K562 (cell line): Measurements from ENCODE around the gene FST. TPM values are rescaled to one million over a fixed set of nuclear protein-coding genes. Genes with fewer than 3 reads are reported as not detected.

ENCODE experiments used
- ATAC-seq: fragments of 200-7000 bp; cut with Tn5 transposase; 3 replicates; pipeline ENCODE4 v1.9.1; 2020; ENCODE audit warnings: moderate library complexity
- BruUV-seq: library from RNA; stranded (reverse); fragments of 400-500 nt; replicated peaks from 2 replicates; lab custom pipeline; 2021; lab: Mats Ljungman, UMichigan
- CTCF ChIA-PET: fragments of 300-600 bp; formaldehyde crosslinking; extraction: SDS; loops from one replicate; lab custom pipeline; 2021; ENCODE audit warnings: low intra/inter-chr PET ratio; lab: Yijun Ruan, JAX
- POLR2A ChIA-PET: fragments of 300-600, 350-650 bp; sonication (Branson Sonifier 250); formaldehyde crosslinking; extraction: SDS; loops from one replicate; lab custom pipeline; 2021; ENCODE audit warnings: antibody characterized with exemption, inconsistent platforms; lab: Yijun Ruan, JAX
- DNase-seq, 4 experiments: peaks; one replicate each; pipeline versions ENCODE4 v3.0.0 to v3.0.0-alpha.2; 2011 to 2018; ENCODE audit warnings: low spot score in 3 of 4, mixed read lengths in 3 of 4; ENCODE audit errors: extremely low read depth in 1 of 4
- FAIRE-seq: peaks from 2 replicates; lab custom pipeline; 2011; peaks lifted over from hg19 to GRCh38; lab: Jason Lieb, UNC
- H2AFZ ChIP-seq: 2 replicates; pipeline ENCODE4 v1.6.0; 2011; ENCODE audit warnings: low read depth, low read length, control low read depth, inconsistent platforms
- H3K27ac ChIP-seq: fragments of 200-600 bp; 3 replicates; pipeline ENCODE4 v1.8.0; 2011; ENCODE audit warnings: low read depth, mild to moderate bottlenecking, control low read depth, inconsistent platforms, low read length, moderate library complexity, mixed read lengths; ENCODE audit errors: extremely low read depth
- H3K27me3 ChIP-seq, 2 experiments: fragments of 300-600 bp in 1 of 2; 2 replicates in 1 of 2; 3 replicates in 1 of 2; pipeline versions ENCODE4 v1.6.0 to v1.8.0; 2011; ENCODE audit warnings: inconsistent platforms in 2 of 2, low read length in 2 of 2, mild to moderate bottlenecking in 1 of 2, mixed read lengths in 1 of 2, moderate library complexity in 1 of 2; ENCODE audit not compliant: control insufficient read depth in 2 of 2, insufficient read depth in 2 of 2
- H3K36me3 ChIP-seq: fragments of 300-600 bp; 3 replicates; pipeline ENCODE4 v1.8.0; 2011; ENCODE audit warnings: mild to moderate bottlenecking, low read length, inconsistent platforms; ENCODE audit not compliant: control insufficient read depth, insufficient read depth
- H3K4me1 ChIP-seq, 2 experiments: fragments of 200-600 bp in 1 of 2; replicated peaks in 1 of 2; 2 replicates in 1 of 2; 3 replicates in 1 of 2; pipeline versions ENCODE4 v1.5.1 to v1.8.0; 2011; ENCODE audit warnings: inconsistent platforms in 2 of 2, low read length in 2 of 2, mild to moderate bottlenecking in 1 of 2, mixed read lengths in 1 of 2, moderate library complexity in 1 of 2; ENCODE audit not compliant: control insufficient read depth in 2 of 2, insufficient read depth in 2 of 2
- H3K4me2 ChIP-seq: 2 replicates; pipeline ENCODE4 v1.6.1; 2011; ENCODE audit warnings: low read length, control low read depth, inconsistent platforms, mixed read lengths; ENCODE audit not compliant: insufficient read depth
- H3K4me3 ChIP-seq: fragments of 200-600 bp; sonication (generic), shearing (Covaris generic); 2 replicates; pipeline ENCODE4 v1.5.1; 2016; ENCODE audit warnings: control low read depth, inconsistent platforms
- H3K79me2 ChIP-seq: fragments of 200-600 bp; 3 replicates; pipeline ENCODE4 v1.8.0; 2011; ENCODE audit warnings: low read length, inconsistent platforms; ENCODE audit not compliant: control insufficient read depth, insufficient read depth
- H3K9ac ChIP-seq, 2 experiments: 2 replicates each; pipeline versions ENCODE4 v1.6.0 to v1.6.1; 2011; ENCODE audit warnings: low read depth in 2 of 2, low read length in 2 of 2, control low read depth in 1 of 2, inconsistent platforms in 1 of 2, mild to moderate bottlenecking in 1 of 2, mixed read lengths in 1 of 2; ENCODE audit not compliant: insufficient read depth in 1 of 2
- H3K9me1 ChIP-seq: one replicate; pipeline ENCODE4 v1.6.0; 2011; ENCODE audit warnings: inconsistent platforms, mild to moderate bottlenecking, low read length, moderate library complexity; ENCODE audit not compliant: control insufficient read depth, insufficient read depth
- H3K9me3 ChIP-seq: replicated peaks from 2 replicates; pipeline ENCODE4 v1.5.1; 2011; ENCODE audit warnings: low read depth, low read length, inconsistent platforms; ENCODE audit not compliant: control insufficient read depth, insufficient read depth
- H4K20me1 ChIP-seq: replicated peaks from 2 replicates; pipeline ENCODE4 v1.6.1; 2011; ENCODE audit warnings: low read length, inconsistent platforms, mixed read lengths; ENCODE audit not compliant: control insufficient read depth, insufficient read depth
- ATF6 ChIP-seq: sonication (generic); formaldehyde crosslinking; IDR thresholded peaks from 2 replicates; pipeline ENCODE4 v1.4.0; 2020; ENCODE audit warnings: mild to moderate bottlenecking, missing genetic modification reagents
- CC2D1A ChIP-seq: fragments of 450-650 bp; IDR thresholded peaks from 2 replicates; pipeline ENCODE4 v1.6.1; 2017; ENCODE audit warnings: mild to moderate bottlenecking
- CTCF ChIP-seq, 3 experiments: IDR thresholded peaks in 2 of 3; conservative IDR thresholded peaks in 1 of 3; 2 replicates each; pipeline ENCODE4 v1.5.1; 2011 to 2012; ENCODE audit warnings: low read length in 3 of 3, mild to moderate bottlenecking in 3 of 3, control low read depth in 2 of 3, improper control_type of control experiment in 1 of 3, inconsistent platforms in 1 of 3, low read depth in 1 of 3, mixed read lengths in 1 of 3, moderate library complexity in 1 of 3; ENCODE audit not compliant: insufficient read depth in 2 of 3
- FOXJ3 ChIP-seq: sonication (generic); formaldehyde crosslinking; IDR thresholded peaks from 2 replicates; pipeline ENCODE4 v1.4.0; 2020; ENCODE audit warnings: mild to moderate bottlenecking, missing genetic modification reagents
- GATA2 ChIP-seq: sonication (generic); formaldehyde crosslinking; IDR thresholded peaks from 2 replicates; pipeline ENCODE4 v1.4.0; 2020; ENCODE audit warnings: mild to moderate bottlenecking, missing genetic modification reagents
- HNRNPL ChIP-seq: fragments of 200-400 bp; formaldehyde crosslinking; IDR thresholded peaks from 2 replicates; pipeline ENCODE4 v1.6.1; 2017; ENCODE audit warnings: low read depth, mild to moderate bottlenecking, low read length
- MCM2 ChIP-seq: fragments of 450-650 bp; IDR thresholded peaks from 2 replicates; pipeline ENCODE4 v1.6.1; 2017; ENCODE audit warnings: low read depth, mild to moderate bottlenecking
- MLX ChIP-seq, 2 experiments: fragments of 450-650 bp in 1 of 2; sonication (generic) in 1 of 2; formaldehyde crosslinking; conservative IDR thresholded peaks; 2 replicates each; pipeline versions ENCODE4 v1.4.0 to v1.8.1; 2020 to 2022; ENCODE audit warnings: mild to moderate bottlenecking in 1 of 2, missing genetic modification reagents in 1 of 2
- RBM22 ChIP-seq: fragments of 200-400 bp; formaldehyde crosslinking; IDR thresholded peaks from 2 replicates; pipeline ENCODE4 v1.6.1; 2018; ENCODE audit warnings: low read length, low read depth; ENCODE audit not compliant: poor library complexity, severe bottlenecking
- SRSF3 ChIP-seq: fragments of 200-400 bp; formaldehyde crosslinking; IDR thresholded peaks from 2 replicates; pipeline ENCODE4 v1.6.1; 2016; ENCODE audit warnings: mild to moderate bottlenecking, low read length, moderate library complexity; ENCODE audit not compliant: insufficient read depth
- ZEB2 ChIP-seq: fragments of 450-650 bp; IDR thresholded peaks from 2 replicates; pipeline ENCODE4 v1.6.1; 2016
- ZNF140 ChIP-seq: fragments of 250-450 bp; sonication (Bioruptor Pico); IDR thresholded peaks from 2 replicates; pipeline ENCODE4 v1.8.0; 2021; ENCODE audit warnings: moderate library complexity, mild to moderate bottlenecking, inconsistent platforms
- ZNF316 ChIP-seq: fragments of 450-650 bp; IDR thresholded peaks from 2 replicates; pipeline ENCODE4 v1.6.1; 2016
- ZNF347 ChIP-seq: fragments of 450-650 bp; formaldehyde crosslinking; IDR thresholded peaks from 2 replicates; pipeline ENCODE4 v1.4.0; 2020; ENCODE audit warnings: low read depth, mild to moderate bottlenecking, moderate library complexity
- ZNF436 ChIP-seq: fragments of 250-450, 450-650 bp; sonication (Bioruptor Pico); formaldehyde crosslinking; IDR thresholded peaks from 2 replicates; pipeline ENCODE4 v1.7.0; 2020; ENCODE audit warnings: mild to moderate bottlenecking
- WGBS: fragments of 100-300 bp; shearing (Covaris generic); methylation state at CpG from one replicate; pipeline ENCODE4 v1.1.6; 2016; ENCODE audit warnings: low coverage, mixed read lengths; ENCODE audit not compliant: insufficient coverage; ENCODE audit errors: missing lambda C conversion rate; 5-methylcytosine and 5-hydroxymethylcytosine counted together
- in situ Hi-C: fragments of 300-500 bp; cut with MboI; formaldehyde crosslinking; loops from 4 replicates; pipeline ENCODE4 v1.15.0; 2018; ENCODE audit warnings: inconsistent platforms, mixed read lengths
- intact Hi-C: fragments of 100-400 bp; cut with micrococcal nuclease; formaldehyde crosslinking; loops from 2 replicates; pipeline ENCODE4 v1.14.2; 2022
- polyA plus RNA-seq, 8 experiments: library from polyadenylated mRNA; depleted of rRNA in 4 of 8; stranded (reverse) in 5 of 8; unstranded in 3 of 8; fragments of >200 nt; fragmentation: Nextera tagmentation in 2 of 8; fragmentation: Illumina TruSeq in 1 of 8; extraction: Ambion mirVana in 2 of 8; extraction: Trizol in 1 of 8; gene quantifications; 2 replicates each; pipeline versions ENCODE4 v1.2.1 to v1.2.3, GENCODE V29; 2011 to 2014; ENCODE audit warnings: inconsistent platforms in 1 of 8, missing spikeins in 1 of 8
- total RNA-seq, 7 experiments: library from RNA; depleted of rRNA in 6 of 7; stranded (reverse); fragments of >200 nt in 6 of 7; fragmentation: Illumina TruSeq in 2 of 7; extraction: Trizol in 2 of 7; gene quantifications; 2 replicates each; pipeline versions ENCODE4 v1.2.1 to v1.2.3, GENCODE V29; 2011 to 2021; ENCODE audit warnings: low replicate concordance in 1 of 7

The FST gene
- total and polyA plus RNA-seq, 9 of the 15 experiments (the other 6 are each of a cell fraction or from before 2014, with no cell fraction given), result 0.03 to 0.27 TPM; not detected in 7

GRCh38 chr5:53482717-53483638, 2.5 kb downstream of the FST start (continued):
- TF ChIP-seq CTCF (IDR thresholded peaks at IDR 0.05 in 2 of 3, conservative IDR thresholded peaks at IDR 0.05 in 1 of 3; ENCODE audit: insufficient read depth in 2 of 3, low read depth in 1 of 3, low read length in 3 of 3) (peak; percentile 20 to 48 (median 35); a peak in 5 of 6 replicates), FOXJ3 (CRISPR knock-in tag) (no peak)

GRCh38 chr5:53487436-53487835, 7.0 kb downstream of the FST start:
- peaks cover 0 to 5% of the 10 kb centered on the region in 2 experiments; a peak in 2 of 5 replicates for H3K4me1 ChIP-seq
- H3K79me2 ChIP-seq, result no peaks in the 10 kb centered on the region
- intact Hi-C loops, result no loop called here
- peaks cover 6% of the 10 kb centered on the region; the same call in 1 of the 2 replicates for H4K20me1 ChIP-seq
- ATAC-seq (no peak), FAIRE-seq (no peak), DNase-seq (no peak)
- 0% methylated on average over 1 of the region's 1 CpG for WGBS
- no peak overlapping the region for H3K9ac ChIP-seq
- POLR2A ChIA-PET, result no interaction called here
- H3K36me3 ChIP-seq, result no peaks in the 10 kb centered on the region
- no peak overlapping the region for H2AFZ ChIP-seq
- no peaks in the 10 kb centered on the region for H3K9me1 ChIP-seq
- peaks cover 18 to 24% of the 10 kb centered on the region in 2 experiments for H3K27me3 ChIP-seq
- H3K9me3 ChIP-seq, result no peaks in the 10 kb centered on the region
- no peak overlapping the region for H3K4me2 ChIP-seq
- no peak overlapping the region for H3K27ac ChIP-seq
- no TSS peak for BruUV-seq
- in situ Hi-C loops, result no loop called here
- no peak overlapping the region for H3K4me3 ChIP-seq
- CTCF ChIA-PET, result no interaction called here
- no peak for TF ChIP-seq ZNF140
- TF ChIP-seq ZEB2, result no peak
- TF ChIP-seq GATA2 (CRISPR knock-in tag), result no peak
- TF ChIP-seq SRSF3, result no peak
- no peak for TF ChIP-seq RBM22
- TF ChIP-seq ZNF316, result no peak
- no peak for TF ChIP-seq ZNF436
- no peak for TF ChIP-seq MLX (CRISPR knock-in tag; conservative IDR thresholded peaks at IDR 0.05)
- TF ChIP-seq ATF6 (CRISPR knock-in tag), result no peak
- TF ChIP-seq MCM2, result no peak
- no peak for TF ChIP-seq CC2D1A
- TF ChIP-seq ZNF347 (CRISPR knock-in tag), result no peak
- no peak for TF ChIP-seq HNRNPL
